Upper lobe of left lung (tissue), 6 donors: ENCODE data around the gene EVL. TPM values are rescaled to one million over a fixed set of nuclear protein-coding genes. Genes with fewer than 3 reads are reported as not detected.

Source experiments
- ATAC-seq, 2 donors: fragments of 200-7000 bp; cut with Tn5 transposase; one replicate each; pipeline ENCODE4 v1.9.1; 2022; ENCODE audit warnings: mild to moderate bottlenecking in 2 of 2, moderate library complexity in 2 of 2; ENCODE audit not compliant: low FRiP score in 2 of 2
- DNase-seq, 2 donors: peaks; one replicate each; pipeline ENCODE4 v3.0.0-alpha.2; 2019 to 2020
- H3K27ac ChIP-seq, 4 donors: fragments of 200-600 bp; sonication (generic); one replicate each; pipeline ENCODE4 v1.5.1; 2016 to 2019
- H3K27me3 ChIP-seq, 4 donors: fragments of 200-600 bp; sonication (generic); one replicate each; pipeline ENCODE4 v1.5.1; 2017 to 2019
- H3K36me3 ChIP-seq, 4 donors: fragments of 200-600 bp; sonication (generic); one replicate each; pipeline ENCODE4 v1.5.1; 2016 to 2019
- H3K4me1 ChIP-seq, 4 donors: fragments of 200-600 bp; sonication (generic); one replicate each; pipeline ENCODE4 v1.5.1; 2018 to 2019
- H3K4me3 ChIP-seq, 4 donors: fragments of 200-600 bp; sonication (generic); one replicate each; pipeline ENCODE4 v1.5.1; 2017 to 2019; ENCODE audit warnings: mild to moderate bottlenecking in 2 of 4, moderate library complexity in 1 of 4
- H3K9me3 ChIP-seq, 4 donors: fragments of 200-600 bp; sonication (generic); one replicate each; pipeline ENCODE4 v1.5.1; 2018 to 2019
- EP300 ChIP-seq, 4 donors: sonication (generic); formaldehyde crosslinking; IDR thresholded peaks; one replicate each; pipeline ENCODE4 v1.5.1; 2017; ENCODE audit warnings: antibody characterized with exemption in 4 of 4, control low read depth in 2 of 4
- POLR2A ChIP-seq, 4 donors: fragments of 450-650 bp; IDR thresholded peaks; one replicate each; pipeline ENCODE4 v1.5.1; 2016 to 2017; ENCODE audit warnings: antibody characterized with exemption in 4 of 4, mild to moderate bottlenecking in 2 of 4
- POLR2AphosphoS5 ChIP-seq, 2 donors: sonication (generic); formaldehyde crosslinking; IDR thresholded peaks; one replicate each; pipeline ENCODE4 v1.5.1; 2017; ENCODE audit warnings: antibody characterized with exemption in 2 of 2
- WGBS, 2 donors: methylation state at CpG; one replicate each; pipeline ENCODE4 v1.1.5; 2017 to 2018; 5-methylcytosine and 5-hydroxymethylcytosine counted together
- total RNA-seq, 6 donors: library from RNA; depleted of rRNA in 4 of 6; stranded (reverse); fragments of >200 nt in 4 of 6; gene quantifications; one replicate each; pipeline versions ENCODE4 v1.1.0 to v1.2.1, GENCODE V29; 2016 to 2021
- TF ChIP-seq, protein P1 (sequence below), 6 experiments: fragments of 450-650 bp in 4 of 6; fragments of 200-600 bp in 2 of 6; sonication (generic) in 2 of 6; IDR thresholded peaks; one replicate each; pipeline ENCODE4 v1.5.1; 2016 to 2019; ENCODE audit warnings: antibody characterized with exemption in 6 of 6
- donor health status: DM: no; HTN: no; CAD: no; lungs with moderate emphysema.
- donor health status: DM: no; HTN: yes; CAD: no; lungs with severe emphysema.

The EVL gene
- total RNA-seq, 6 donors from 2014 or later: 69.6 to 222 (median 140) TPM

DNA sequence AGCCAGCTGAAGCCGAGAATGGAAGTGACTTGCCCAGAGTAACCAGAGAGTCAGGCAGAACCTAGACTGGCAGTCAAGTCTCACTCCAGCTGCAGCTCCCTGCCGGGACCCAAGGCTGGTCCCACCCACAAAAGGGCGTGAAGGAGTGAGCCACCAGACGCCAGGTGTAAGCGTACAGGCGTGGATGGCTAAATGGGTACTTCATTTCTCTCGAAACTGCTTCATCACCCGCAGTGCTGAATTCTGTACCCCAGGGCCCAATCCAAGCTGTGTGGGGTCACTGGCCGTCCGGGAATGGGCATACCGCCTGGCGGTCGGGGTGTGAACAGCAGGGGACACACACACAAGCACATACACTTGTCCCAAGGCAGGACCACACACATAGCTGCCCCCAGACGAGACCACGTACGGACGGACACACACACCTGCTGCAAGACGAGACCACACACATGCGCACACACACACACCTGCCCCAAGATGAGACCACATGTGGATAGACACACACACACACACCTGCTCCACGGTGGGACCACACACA is 59.4 kb downstream of the EVL start:
- Histone ChIP-seq H3K27ac (no peak overlapping the region), H3K27me3 (no peaks in the 10 kb centered on the region), H3K4me3 (no peak overlapping the region), H3K36me3 (peaks cover 0 to 30% (median 15%) of the 10 kb centered on the region in 4 donors), H3K4me1 (peaks cover 0 to 3% (median 0%) of the 10 kb centered on the region in 4 donors), H3K9me3 (no peaks in the 10 kb centered on the region)
- ATAC-seq (no peak), DNase-seq (peak in 1 of 2 donors; percentile 50)
- 92% methylated on average over 18 to 20 of the region's 20 CpGs for WGBS, 2 donors
- TF ChIP-seq, protein P1, sequence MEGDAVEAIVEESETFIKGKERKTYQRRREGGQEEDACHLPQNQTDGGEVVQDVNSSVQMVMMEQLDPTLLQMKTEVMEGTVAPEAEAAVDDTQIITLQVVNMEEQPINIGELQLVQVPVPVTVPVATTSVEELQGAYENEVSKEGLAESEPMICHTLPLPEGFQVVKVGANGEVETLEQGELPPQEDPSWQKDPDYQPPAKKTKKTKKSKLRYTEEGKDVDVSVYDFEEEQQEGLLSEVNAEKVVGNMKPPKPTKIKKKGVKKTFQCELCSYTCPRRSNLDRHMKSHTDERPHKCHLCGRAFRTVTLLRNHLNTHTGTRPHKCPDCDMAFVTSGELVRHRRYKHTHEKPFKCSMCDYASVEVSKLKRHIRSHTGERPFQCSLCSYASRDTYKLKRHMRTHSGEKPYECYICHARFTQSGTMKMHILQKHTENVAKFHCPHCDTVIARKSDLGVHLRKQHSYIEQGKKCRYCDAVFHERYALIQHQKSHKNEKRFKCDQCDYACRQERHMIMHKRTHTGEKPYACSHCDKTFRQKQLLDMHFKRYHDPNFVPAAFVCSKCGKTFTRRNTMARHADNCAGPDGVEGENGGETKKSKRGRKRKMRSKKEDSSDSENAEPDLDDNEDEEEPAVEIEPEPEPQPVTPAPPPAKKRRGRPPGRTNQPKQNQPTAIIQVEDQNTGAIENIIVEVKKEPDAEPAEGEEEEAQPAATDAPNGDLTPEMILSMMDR (IDR thresholded peaks at IDR 0.05): no peak
- TF ChIP-seq POLR2A (IDR thresholded peaks at IDR 0.05) (no peak), POLR2AphosphoS5 (IDR thresholded peaks at IDR 0.05) (no peak), EP300 (IDR thresholded peaks at IDR 0.05) (no peak)

DNA sequence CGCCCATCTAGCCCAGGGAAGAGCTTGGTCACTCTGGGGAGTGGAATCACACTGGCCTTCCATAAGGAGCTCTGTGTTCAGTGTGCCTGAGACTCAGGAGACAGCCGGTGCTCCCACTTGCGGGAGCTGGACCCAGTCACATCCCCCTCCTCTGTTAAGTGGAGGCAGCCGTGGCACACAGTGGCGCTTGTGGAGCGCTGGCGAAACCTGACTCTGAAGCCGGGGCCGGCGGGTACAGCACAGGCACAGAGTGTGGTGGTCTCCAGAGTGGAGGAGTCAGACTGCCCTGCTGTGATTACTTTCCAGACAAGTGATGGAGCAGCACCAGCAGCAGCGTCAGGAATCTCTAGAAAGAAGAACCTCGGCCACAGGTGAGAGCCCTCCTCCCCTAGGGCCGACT is 61.2 kb downstream of the EVL start:
- Histone ChIP-seq H3K27ac (no peak overlapping the region), H3K4me3 (no peak overlapping the region), H3K27me3 (no peaks in the 10 kb centered on the region), H3K4me1 (peaks cover 0 to 8% (median 4%) of the 10 kb centered on the region in 4 donors), H3K9me3 (no peaks in the 10 kb centered on the region), H3K36me3 (peaks cover 0 to 43% (median 22%) of the 10 kb centered on the region in 4 donors)
- TF ChIP-seq EP300 (IDR thresholded peaks at IDR 0.05): no peak
- DNase-seq (no peak), ATAC-seq (no peak)
- 87 to 95% methylated on average over 10 to 13 of the region's 13 CpGs for WGBS, 2 donors

DNA sequence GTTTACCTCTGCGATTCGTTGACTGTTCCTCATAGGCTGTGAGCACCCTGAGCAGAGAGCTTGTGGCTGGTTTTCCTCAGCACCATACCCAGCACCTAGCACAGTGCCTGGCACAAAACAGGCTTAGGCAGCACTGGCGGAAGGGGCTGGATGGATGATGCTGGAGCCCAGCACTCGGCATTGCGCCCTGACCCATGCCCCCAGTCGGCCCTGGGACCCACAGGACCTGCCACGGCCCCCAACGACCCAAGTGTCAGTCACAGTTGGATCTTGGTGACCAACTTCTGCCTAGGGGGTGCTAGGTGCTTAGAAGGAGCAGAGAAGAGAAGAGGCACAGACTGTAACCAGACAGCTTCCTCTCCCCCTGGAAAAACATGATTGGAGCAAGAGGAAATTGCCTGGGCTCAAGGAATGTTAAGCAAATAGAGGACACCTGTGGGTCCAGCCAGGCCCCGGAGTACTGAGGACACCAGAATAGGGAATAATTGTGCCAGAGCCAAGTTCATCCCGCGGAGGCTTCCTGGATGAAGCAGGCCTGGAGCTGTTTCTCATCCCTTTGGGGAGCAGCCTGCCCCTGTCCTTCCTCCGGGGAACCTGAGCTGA is 62.7 kb downstream of the EVL start:
- no peak overlapping the region for H3K4me3 ChIP-seq
- peaks cover 0 to 57% (median 34%) of the 10 kb centered on the region in 4 donors for H3K36me3 ChIP-seq
- H3K27me3 ChIP-seq: no peaks in the 10 kb centered on the region
- no peak overlapping the region for H3K27ac ChIP-seq
- TF ChIP-seq POLR2AphosphoS5 (IDR thresholded peaks at IDR 0.05) (no peak), EP300 (IDR thresholded peaks at IDR 0.05) (no peak)
- TF ChIP-seq, protein P1 (IDR thresholded peaks at IDR 0.05): no peak
- no peak for ATAC-seq
- WGBS, 2 donors: 89 to 92% methylated on average over 9 to 12 of the region's 12 CpGs
- DNase-seq: no peak
- no peaks in the 10 kb centered on the region for H3K9me3 ChIP-seq
- peaks cover 0 to 18% (median 6%) of the 10 kb centered on the region in 4 donors for H3K4me1 ChIP-seq

DNA sequence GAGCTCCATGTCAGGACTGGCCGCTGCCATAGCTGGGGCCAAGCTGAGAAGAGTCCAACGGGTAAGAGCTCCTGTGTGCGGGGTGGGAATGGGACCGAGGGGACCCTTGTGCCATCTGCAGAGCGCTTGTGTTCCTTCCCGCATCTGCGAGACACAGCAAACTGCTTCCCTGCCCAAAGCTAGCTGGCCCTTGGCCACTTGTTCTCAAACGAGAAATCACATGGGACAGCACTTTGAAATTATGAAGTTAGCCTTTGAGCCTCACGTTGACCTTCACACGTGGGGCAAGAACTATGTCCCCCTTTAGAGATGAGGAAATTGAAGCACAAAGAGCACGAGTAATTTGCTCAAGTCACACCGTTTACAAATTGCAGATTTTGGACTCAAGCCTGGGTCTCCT is 63.5 kb downstream of the EVL start:
- no peaks in the 10 kb centered on the region for H3K27me3 ChIP-seq
- no peak for ATAC-seq

GRCh38 chr14:100129161-100129589 is 64.0 kb downstream of the EVL start:
- Histone ChIP-seq H3K4me3 (no peak overlapping the region), H3K27me3 (no peaks in the 10 kb centered on the region), H3K9me3 (no peaks in the 10 kb centered on the region), H3K36me3 (peaks cover 0 to 61% (median 38%) of the 10 kb centered on the region in 4 donors), H3K27ac (no peak overlapping the region), H3K4me1 (peaks cover 0 to 18% (median 6%) of the 10 kb centered on the region in 4 donors)
- no peak for DNase-seq
- 83 to 89% methylated on average over 5 to 7 of the region's 7 CpGs for WGBS, 2 donors
- TF ChIP-seq, protein P1 (IDR thresholded peaks at IDR 0.05): no peak
- no peak for TF ChIP-seq POLR2A (IDR thresholded peaks at IDR 0.05)
- no peak for TF ChIP-seq POLR2AphosphoS5 (IDR thresholded peaks at IDR 0.05)
- TF ChIP-seq EP300 (IDR thresholded peaks at IDR 0.05): no peak
- ATAC-seq: peak in 1 of 2 donors; percentile 28

More for the DNA sequence above, 63.5 kb downstream of the EVL start:
- H3K36me3 ChIP-seq: peaks cover 0 to 61% (median 37%) of the 10 kb centered on the region in 4 donors
- H3K9me3 ChIP-seq: no peaks in the 10 kb centered on the region
- WGBS, 2 donors: 78 to 84% methylated on average over 9 to 12 of the region's 12 CpGs
- no peak for DNase-seq
- H3K4me1 ChIP-seq: peaks cover 0 to 18% (median 6%) of the 10 kb centered on the region in 4 donors
- TF ChIP-seq POLR2AphosphoS5 (IDR thresholded peaks at IDR 0.05) (no peak), POLR2A (IDR thresholded peaks at IDR 0.05) (no peak), EP300 (IDR thresholded peaks at IDR 0.05) (no peak)
- TF ChIP-seq, protein P1 (IDR thresholded peaks at IDR 0.05): no peak
- no peak overlapping the region for H3K27ac ChIP-seq
- H3K4me3 ChIP-seq: no peak overlapping the region
